GM12878 (cell line): ENCODE results near the gene CNN1.

Source experiments
- ATF2 ChIP-seq: IDR thresholded peaks from 2 replicates; pipeline ENCODE4 v1.6.1; 2012; ENCODE audit warnings: low read length, inconsistent platforms
- ATF7 ChIP-seq: fragments of 450-650 bp; IDR thresholded peaks from 2 replicates; pipeline ENCODE4 v1.6.1; 2016; ENCODE audit warnings: low read depth, mild to moderate bottlenecking
- CTCF ChIP-seq, 3 experiments: IDR thresholded peaks in 2 of 3; conservative IDR thresholded peaks in 1 of 3; 2 replicates each; pipeline ENCODE4 v1.5.1; 2011; ENCODE audit warnings: low read depth in 3 of 3, low read length in 3 of 3, mild to moderate bottlenecking in 3 of 3, control low read depth in 2 of 3, moderate library complexity in 2 of 3, inconsistent platforms in 1 of 3, mixed read lengths in 1 of 3; ENCODE audit not compliant: control insufficient read depth in 2 of 3, insufficient read depth in 1 of 3; ENCODE audit errors: extremely low read depth in 1 of 3
- MXI1 ChIP-seq: fragments of 150-350 bp; IDR thresholded peaks from 2 replicates; pipeline ENCODE4 v1.6.1; 2011; ENCODE audit warnings: low read depth, mild to moderate bottlenecking, inconsistent platforms, low read length, improper control_type of control experiment
- MYB ChIP-seq: fragments of 150-350 bp; IDR thresholded peaks from 2 replicates; pipeline ENCODE4 v1.6.1; 2014; ENCODE audit warnings: mild to moderate bottlenecking, low read depth, low read length, borderline replicate concordance
- POLR2A ChIP-seq: IDR thresholded peaks from 2 replicates; pipeline ENCODE4 v1.6.1; 2011; ENCODE audit warnings: low read depth, mild to moderate bottlenecking, low read length
- SP1 ChIP-seq: IDR thresholded peaks from one replicate; pipeline ENCODE4 v1.6.1; 2011; ENCODE audit warnings: low read depth, low read length
- SPI1 ChIP-seq: IDR thresholded peaks from 2 replicates; pipeline ENCODE4 v1.6.1; 2011; ENCODE audit warnings: low read depth, mild to moderate bottlenecking, low read length, moderate library complexity, borderline replicate concordance; ENCODE audit not compliant: insufficient read depth
- USF1 ChIP-seq: IDR thresholded peaks from 2 replicates; pipeline ENCODE4 v1.6.1; 2011; ENCODE audit warnings: borderline replicate concordance, low read depth, mild to moderate bottlenecking, moderate library complexity, mixed read lengths, low read length; ENCODE audit not compliant: insufficient read depth; ENCODE audit errors: extremely low read length

- no peak for TF ChIP-seq POLR2A
- TF ChIP-seq SP1, result no peak
- TF ChIP-seq MXI1, result no peak
- TF ChIP-seq ATF7, result no peak
- no peak for TF ChIP-seq MYB
- no peak for TF ChIP-seq USF1
- TF ChIP-seq SPI1, result no peak
- no peak for TF ChIP-seq ATF2
- no peak for TF ChIP-seq CTCF (IDR thresholded peaks at IDR 0.05 in 2 of 3, conservative IDR thresholded peaks at IDR 0.05 in 1 of 3; ENCODE audit: control insufficient read depth in 2 of 3, extremely low read depth in 1 of 3, insufficient read depth in 1 of 3, low read depth in 3 of 3, low read length in 3 of 3)
Observed at GRCh38 chr19:11596156-11596555, 57.5 kb downstream of the CNN1 start.
